Activated CD4-positive, CD25-positive, alpha-beta regulatory T cell treated with anti-CD3 and anti-CD28 coated beads, Interleukin-2, amount 50 U/mL, for 72 hours (primary cell): ENCODE measurements around the gene NOG.

Experiments
- DNase-seq: peaks from one replicate; pipeline ENCODE4 v3.0.0; 2021

Gene NOG

DNA sequence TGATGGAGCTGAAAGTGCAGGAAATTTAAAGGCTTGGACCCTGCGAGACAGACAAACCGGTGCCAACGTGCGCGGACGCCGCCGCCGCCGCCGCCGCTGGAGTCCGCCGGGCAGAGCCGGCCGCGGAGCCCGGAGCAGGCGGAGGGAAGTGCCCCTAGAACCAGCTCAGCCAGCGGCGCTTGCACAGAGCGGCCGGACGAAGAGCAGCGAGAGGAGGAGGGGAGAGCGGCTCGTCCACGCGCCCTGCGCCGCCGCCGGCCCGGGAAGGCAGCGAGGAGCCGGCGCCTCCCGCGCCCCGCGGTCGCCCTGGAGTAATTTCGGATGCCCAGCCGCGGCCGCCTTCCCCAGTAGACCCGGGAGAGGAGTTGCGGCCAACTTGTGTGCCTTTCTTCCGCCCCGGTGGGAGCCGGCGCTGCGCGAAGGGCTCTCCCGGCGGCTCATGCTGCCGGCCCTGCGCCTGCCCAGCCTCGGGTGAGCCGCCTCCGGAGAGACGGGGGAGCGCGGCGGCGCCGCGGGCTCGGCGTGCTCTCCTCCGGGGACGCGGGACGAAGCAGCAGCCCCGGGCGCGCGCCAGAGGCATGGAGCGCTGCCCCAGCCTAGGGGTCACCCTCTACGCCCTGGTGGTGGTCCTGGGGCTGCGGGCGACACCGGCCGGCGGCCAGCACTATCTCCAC lies at the start of gene NOG:
NOG (plus strand) TSS at position 54 of the 674 bp plus-strand sequence; CDS start at position 579, 525 bp downstream.
- no peak for DNase-seq

DNA sequence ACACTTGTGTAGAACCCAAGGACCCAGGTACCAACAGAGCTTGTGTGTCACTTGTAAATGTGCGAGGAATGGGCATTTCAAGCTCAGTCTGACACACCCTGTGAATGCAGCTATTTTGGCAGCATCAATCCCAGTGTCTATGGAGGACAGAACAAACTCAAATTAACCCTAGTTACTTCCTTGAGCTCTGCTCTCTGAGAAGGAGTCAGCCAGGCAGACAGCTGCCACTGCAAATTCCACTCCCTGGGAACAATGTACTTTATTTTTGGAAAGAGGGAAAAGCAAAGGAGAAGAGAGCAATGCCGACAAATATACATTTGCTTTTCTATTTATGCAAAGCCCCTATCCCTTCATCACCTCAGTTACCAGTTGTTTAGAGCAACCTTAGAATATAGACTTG lies 48.4 kb upstream of the NOG start:
- no peak for DNase-seq

DNA sequence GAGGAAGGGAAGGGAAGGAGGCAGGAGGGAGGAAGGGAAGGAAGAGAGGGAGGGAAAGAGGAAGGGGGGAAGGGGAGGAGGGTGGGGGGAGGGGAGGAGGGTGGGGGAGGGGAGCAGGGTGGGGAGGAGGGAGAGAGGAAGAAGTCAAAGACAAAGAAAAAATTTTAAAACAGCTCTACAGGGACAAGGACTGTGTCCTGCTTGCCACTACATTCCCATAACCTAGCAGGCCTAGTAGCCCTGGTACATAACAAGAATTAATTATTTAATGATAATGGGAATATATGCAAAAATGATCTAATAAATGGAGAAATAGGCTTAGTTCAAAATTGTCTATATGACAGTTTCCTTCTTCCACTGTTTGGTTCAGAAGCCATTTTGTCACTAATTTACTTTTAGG lies 47.6 kb upstream of the NOG start:
- no peak for DNase-seq

DNA sequence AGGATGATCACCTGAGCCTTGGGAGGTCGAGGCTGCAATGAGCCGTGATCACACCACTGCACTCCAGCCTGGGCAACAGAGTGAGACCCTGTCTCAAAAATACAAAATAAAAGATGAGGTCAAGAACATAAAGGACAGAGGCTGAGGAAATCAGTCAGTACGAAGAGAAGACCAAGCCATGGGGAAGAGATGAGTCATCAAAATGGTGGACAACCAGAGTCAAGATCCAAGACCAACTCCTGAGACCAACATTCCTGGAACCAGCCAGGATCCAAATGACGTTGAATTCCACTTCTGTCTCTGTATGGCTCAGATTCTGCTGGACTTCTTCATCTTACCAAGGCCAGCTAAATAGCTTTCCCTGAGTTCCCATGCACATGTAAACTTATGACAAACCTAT lies 44.8 kb upstream of the NOG start:
- DNase-seq = no peak

DNA sequence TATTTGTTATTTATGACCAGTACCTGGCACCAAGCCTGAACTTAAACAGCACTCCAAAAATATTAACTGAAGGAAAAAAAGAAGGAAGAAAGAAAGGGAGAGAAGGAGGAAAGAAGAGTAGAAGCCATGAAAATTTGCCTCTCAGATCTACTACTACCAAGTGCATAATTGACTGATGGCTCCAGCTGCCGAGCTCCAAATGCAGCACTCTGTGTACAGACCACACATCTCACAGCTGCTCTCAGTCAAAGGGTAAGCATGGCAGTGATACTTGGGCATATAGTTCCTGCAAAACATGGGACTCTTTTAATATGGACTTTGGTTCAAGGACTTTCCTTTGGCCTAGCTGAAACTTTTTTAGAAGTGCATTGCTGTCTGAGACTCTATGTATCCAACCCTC lies 44.0 kb upstream of the NOG start:
- DNase-seq = no peak

DNA sequence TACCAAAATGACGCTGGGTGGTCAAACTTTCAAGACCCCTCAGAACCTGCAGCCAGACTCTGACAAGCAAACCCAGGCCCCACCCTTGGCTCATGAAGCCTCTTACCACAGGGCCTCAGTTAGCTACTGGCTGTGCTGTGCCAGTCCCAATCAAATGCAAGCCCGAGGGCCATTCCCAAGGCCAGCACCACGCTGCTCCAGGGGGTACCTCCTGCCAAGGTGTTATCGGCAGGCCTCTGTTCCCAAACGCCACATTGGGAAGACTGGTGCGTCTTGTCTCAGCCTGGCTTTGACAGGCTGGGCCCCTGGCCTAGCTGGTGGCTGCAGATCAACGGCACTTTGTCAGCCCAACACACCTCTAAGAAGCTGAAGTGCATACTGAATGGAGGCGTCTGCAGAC lies 35.8 kb upstream of the NOG start:
- no peak for DNase-seq

DNA sequence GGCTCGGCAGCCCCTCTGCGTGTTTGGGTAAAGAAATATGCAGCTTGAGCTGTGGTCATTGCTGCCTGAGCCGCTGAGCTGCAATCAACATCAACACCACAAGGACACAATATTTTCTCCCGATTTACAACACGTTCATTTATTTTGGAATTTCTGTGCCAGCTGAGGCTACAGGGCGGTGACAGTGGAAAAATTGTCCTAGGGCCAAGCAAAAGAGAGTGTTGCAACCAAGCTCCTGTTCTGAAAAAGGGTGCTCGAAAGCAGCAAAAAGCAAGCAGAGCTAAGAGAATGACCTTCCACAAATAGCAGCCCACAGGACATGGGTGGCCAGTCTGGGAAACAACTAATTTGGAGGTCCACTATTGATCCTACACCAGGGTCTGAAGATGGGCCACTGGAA lies 35.4 kb upstream of the NOG start:
- no peak for DNase-seq

DNA sequence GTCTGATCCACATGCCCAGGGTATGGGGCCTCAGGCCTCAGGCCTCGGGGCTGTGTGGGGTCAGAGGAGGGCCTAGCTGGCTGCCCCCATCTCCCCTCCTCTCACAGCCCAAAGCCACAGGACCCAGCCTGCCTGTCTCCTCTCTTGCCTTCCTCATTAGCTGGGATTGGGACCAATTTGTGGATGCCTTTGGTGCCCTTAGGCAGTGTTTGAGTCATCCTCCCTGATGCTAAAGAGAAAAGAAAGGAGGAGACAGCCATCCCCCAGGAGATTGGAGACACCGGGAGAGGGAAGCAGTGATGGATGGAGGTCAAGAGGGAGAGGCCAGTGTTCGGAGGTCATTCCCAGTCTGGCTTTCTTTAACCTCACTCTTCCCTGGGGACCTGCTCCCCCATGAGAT lies 23.3 kb upstream of the NOG start:
- no peak for DNase-seq

DNA sequence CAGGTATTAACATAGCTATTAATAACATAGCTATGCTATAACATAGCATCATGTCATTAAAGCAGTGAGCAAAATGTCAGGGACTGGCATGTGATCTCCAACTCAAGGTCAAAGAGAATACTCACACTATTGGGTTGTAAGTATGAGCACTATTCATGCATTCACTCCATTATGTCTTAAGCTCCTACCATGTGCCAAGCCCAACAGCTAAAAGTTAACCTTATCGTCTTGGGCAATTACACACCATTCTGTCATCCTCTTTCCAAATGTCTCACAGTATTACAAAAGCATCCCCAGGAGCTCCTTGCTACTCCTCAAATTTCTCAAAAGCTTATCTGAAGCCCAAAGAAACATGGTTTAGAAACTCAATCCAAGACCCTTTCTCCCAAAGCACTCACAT lies 22.0 kb upstream of the NOG start:
- DNase-seq = no peak

DNA sequence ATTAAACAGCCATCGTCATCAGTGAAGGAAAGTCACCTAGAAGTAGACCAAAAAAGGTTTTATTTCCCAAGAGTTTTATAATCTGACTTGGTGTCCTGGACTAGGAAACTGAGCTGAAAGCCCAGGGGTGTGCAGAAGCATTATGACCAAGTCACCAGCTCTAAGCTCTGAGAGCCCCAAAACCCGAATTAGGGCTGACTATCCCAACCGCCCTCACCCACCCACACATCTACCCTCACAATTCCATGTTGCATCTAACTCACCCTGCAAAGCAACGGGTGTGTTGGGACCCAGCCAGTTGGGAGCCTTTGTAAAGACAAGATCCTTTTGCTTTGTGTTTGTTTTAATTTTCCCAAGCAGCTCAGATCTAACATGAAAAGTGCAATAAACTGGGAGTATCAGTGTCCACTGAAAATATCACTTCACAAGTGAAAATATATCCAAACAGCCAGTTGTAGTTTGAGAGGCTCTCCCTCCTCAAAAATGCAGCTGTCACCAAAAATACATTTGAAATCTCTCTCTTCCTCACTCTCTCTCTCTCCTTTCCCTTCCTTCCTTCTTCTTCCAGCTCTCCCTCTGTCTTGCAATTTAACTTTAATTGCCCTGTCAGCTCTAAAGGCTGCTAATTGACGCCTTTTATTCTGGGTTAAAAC lies 16.2 kb upstream of the NOG start:
- no peak for DNase-seq

DNA sequence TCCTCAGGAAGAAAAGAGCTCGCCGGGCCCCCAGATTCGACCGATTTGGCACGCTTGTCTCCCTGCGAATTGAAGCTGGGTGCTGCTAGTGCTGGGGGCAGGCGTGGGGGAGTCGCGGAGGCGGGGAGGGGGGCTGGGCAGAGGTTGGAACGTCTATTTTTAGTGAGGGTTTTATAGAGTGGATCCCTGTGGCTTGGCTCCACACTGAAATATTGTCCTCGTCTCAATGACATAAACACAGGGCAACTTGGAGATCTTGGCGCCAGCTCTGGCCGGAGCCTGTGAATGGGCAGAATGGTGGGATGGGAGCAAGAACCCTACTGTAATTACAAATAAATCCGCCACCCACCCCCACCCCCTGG lies 15.7 kb upstream of the NOG start:
- DNase-seq = no peak

DNA sequence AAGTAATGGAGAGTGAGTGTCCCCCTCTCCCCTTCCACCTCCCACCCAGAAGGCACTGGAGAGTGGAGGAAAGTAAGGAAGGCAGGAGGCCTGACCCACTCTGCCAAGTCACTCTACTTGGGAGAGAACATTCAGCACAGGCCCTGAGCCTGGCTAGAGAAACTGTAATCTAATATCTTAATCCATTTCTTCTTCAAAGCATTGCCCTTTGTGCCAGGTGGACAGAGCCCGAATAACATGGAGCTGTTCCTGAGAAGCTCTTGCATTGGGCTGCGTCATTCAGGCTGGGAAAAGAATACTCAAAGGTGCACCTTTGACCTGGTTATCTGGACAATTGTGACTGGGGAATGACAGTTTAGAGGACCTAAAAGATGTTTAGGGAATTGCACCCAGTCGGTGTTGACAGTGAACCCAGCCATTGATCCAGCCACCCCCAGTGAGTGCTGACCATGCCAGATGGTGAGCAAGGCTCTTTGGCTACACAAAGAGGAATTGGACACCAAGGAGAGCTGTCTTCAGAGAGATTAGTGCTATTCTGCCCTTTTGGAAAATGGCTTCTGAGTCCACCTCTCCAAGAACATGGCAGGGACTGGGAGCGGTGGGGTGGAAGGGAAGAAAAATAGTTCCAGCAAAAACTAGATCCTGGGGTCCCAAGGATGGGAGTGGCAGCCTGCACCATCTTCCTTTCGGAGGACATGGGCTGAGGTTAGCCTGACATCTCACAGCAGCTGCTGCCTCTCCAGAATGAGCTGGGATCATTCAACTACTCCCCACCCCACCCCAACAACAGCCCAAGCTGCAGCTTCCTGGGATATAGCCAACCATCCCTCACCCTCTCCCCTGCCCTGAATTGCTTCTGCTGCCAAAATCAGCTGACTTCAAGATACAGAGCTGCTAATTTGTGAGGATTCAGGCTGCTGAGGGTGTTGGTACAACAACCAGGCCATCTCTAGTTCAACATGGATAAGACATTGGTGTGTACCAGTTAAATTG lies 11.6 kb upstream of the NOG start:
- DNase-seq = no peak

DNA sequence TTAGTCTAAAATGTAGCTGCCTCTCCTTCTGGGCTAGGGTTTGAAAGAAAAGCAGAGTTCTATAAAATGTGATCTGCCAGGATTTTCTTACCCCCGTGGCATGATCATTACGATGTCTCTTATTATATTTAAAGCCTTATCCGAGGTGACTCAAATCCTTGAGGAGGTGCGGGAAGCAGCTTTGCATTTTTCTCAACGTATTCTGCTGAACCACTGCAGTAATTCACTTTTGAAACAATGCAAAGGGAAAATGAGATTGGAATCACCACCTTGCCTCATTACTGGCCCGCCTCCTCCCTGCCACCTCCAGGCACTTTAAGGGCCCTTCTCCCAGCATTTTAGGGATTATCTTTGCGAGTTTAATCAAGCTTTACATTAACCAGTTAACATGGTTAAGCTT lies 9.7 kb upstream of the NOG start:
- DNase-seq = no peak

DNA sequence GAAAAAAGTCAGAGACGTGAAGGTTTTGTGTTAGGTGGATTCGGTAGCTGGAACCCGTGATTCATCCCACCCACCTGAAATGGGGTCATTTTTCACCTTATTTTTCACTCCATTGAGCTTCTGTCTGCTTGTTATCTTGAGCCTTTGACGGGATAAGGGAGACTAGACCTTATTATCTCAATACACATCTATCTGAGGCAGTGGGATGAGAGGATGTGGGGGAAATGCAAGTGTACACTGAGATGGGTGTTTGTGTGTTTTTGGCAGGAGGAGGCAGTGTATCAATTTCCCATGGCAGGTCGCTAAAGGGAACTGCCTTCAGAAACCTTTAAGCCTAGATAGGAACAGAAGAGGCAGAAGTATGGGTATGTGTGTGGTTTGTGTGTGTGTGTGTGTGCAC lies 6.2 kb upstream of the NOG start:
- DNase-seq = no peak

DNA sequence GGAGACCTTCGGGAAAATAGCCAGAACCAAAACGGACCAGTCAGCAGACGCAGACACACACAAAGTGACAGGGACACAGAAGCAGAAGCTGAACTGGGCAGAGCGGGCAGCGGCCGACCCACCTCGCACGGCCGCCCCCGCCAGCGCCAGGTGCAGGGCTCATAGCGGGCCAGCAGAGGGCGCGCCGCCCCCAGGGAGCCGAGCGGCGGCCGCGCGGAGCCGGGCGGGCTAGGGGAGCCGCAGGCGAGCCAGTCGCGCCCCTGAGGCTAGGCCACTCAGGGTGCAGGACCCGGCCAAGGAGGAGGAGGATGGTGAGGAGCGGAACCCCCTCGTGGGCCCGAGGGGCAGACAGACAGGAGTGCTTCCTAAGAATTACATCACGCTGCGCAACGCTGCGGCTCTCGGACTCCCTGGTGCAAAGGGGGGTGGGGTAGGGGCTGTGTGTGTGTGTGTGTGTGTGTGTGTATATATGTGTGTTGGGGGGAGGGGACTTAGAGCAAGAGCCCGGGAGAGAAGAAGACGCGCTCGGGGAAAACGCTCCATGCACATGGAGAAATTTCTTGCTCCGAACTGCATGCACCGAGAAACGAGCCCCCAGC lies 913 bp upstream of the NOG start:
- peak; percentile 82 for DNase-seq

DNA sequence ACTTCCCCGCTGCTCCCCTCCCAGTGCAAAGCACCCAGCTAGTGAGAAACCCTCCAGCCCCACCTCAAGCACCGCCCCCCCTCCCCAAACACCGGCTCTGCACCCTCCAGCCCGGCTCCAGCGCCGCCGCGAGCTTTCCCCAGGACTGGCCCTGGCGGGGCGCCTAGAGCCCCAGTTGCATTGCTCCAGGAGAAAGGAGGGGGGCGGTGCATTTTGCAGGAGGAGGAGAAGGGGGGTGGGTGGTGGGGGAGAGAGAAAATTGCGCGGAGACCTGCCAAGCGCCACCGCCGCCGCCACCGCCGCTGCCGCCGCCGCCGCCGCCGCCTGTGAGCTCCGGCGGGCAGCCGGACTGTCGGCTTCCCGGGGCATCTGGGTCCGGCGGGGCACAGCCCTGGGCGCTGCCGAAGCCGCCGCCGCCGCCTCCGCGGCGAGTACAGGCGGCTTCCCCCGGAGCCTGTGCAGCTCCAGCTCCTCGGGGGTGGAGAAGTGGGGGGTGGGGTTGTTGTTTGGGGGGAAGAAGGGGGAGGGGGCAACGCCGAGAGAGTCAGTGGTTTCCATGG lies 333 bp upstream of the NOG start:
- DNase-seq = peak; percentile 40

DNA sequence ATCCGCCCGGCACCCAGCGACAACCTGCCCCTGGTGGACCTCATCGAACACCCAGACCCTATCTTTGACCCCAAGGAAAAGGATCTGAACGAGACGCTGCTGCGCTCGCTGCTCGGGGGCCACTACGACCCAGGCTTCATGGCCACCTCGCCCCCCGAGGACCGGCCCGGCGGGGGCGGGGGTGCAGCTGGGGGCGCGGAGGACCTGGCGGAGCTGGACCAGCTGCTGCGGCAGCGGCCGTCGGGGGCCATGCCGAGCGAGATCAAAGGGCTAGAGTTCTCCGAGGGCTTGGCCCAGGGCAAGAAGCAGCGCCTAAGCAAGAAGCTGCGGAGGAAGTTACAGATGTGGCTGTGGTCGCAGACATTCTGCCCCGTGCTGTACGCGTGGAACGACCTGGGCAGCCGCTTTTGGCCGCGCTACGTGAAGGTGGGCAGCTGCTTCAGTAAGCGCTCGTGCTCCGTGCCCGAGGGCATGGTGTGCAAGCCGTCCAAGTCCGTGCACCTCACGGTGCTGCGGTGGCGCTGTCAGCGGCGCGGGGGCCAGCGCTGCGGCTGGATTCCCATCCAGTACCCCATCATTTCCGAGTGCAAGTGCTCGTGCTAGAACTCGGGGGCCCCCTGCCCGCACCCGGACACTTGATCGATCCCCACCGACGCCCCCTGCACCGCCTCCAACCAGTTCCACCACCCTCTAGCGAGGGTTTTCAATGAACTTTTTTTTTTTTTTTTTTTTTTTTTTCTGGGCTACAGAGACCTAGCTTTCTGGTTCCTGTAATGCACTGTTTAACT lies 1.0 kb downstream of the NOG start:
- peak; percentile 52 for DNase-seq

DNA sequence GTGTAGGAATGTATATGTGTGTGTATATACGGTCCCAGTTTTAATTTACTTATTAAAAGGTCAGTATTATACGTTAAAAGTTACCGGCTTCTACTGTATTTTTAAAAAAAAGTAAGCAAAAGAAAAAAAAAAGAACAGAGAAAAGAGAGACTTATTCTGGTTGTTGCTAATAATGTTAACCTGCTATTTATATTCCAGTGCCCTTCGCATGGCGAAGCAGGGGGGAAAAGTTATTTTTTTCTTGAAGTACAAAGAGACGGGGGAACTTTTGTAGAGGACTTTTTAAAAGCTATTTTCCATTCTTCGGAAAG lies 1.6 kb downstream of the NOG start:
- no peak for DNase-seq

DNA sequence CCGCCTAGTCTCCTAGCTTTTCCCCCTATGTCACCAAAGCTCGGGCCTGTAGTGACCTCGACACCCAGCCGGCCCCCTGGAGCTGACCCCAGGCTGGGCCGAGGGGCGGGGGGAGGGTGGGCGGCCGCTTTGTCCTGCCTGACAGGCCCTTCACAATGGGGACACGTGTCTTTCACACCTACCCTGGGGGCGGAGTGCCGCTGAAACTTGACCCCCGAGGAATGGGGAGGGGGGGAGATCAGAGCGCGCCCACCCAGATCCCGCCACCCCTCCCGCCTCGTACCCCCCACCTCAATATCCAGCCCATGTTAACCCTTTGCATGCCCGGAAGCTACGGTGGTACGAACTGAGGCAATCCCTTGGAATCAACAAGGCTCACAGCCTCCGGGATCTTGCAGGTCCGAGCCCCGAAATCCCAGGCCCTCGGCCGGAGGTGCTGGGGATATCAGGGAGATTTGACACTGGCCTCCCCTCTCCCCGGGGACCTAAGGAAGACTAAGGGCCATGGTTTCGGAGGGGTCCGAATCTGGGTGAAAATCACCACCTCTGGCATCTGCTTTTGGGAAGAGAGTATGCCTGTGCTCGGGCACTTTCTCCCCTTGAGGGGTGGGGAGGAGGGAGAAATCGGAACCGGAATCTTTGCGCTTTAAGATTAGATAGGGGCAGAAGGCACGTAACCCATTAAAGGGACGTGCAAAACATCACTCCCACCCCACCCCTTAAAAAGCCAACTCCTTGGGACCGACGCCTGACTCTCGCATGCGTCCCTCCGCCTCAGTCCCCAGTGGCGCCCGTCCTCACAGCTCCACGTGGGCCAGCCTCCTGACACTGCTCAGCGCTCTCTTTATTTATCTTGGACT lies 2.6 kb downstream of the NOG start:
- peak; percentile 32 for DNase-seq

DNA sequence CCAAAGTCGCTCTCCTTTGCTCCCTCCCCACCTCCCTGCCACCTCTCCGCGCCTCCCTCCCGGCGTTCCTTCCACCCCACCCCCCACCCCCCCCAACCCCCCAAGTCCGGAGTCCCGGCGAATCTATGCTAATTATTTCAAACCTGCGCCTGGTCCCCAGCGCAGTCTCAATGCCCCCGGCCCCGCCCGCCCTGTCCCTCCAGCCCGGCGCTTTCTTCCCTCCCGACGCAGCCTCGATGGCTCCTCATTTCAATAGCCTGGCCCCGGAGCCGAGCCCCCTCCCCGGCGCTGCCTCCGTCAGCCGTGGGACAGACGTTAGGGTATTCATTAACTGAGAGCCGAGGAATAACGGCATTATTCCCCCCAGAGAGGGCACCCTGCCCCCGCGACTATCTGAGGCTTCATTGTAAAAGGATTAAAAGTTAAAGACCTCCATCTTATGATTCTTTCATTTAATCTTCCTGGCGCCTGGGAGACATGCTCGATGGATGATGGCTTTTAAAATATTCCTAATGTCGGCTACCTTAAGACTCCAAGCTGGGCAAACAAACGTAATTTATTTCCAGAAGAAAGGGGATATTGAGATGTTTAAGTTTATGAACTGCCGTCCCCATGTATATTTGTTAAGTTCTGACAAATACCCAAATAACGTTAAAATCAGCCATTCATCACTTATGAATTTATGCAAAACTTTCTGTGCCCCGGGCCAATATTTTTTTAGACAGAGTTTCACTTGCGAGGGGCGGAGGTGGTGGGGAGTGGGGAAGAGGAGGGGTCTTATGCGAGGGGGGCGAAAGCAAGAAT lies 3.4 kb downstream of the NOG start:
- no peak for DNase-seq
